HG03521 (cell line): Measurements from ENCODE around the gene SEPTIN10.

Experiments used
- ATAC-seq: cut with Tn5 transposase; IDR thresholded peaks from one replicate; pipeline ENCODE4 v1.9.1; 2021; ENCODE audit warnings: mild to moderate bottlenecking, moderate library complexity; ENCODE audit not compliant: unreplicated experiment

SEPTIN10 gene

GRCh38 chr2:109525836-109526235 is 87.9 kb downstream of the SEPTIN10 start:
- ATAC-seq, result no peak

GRCh38 chr2:109523536-109524361 is 90.0 kb downstream of the SEPTIN10 start:
- ATAC-seq, result no peak

GRCh38 chr2:109523121-109523520 is 90.6 kb downstream of the SEPTIN10 start:
- no peak for ATAC-seq

- no peak for ATAC-seq
Observed at GRCh38 chr2:109522063-109522374, 91.7 kb downstream of the SEPTIN10 start.

GRCh38 chr2:109521233-109522062 is 92.3 kb downstream of the SEPTIN10 start:
- ATAC-seq, result no peak

GRCh38 chr2:109519513-109519912 is 94.3 kb downstream of the SEPTIN10 start:
- ATAC-seq, result no peak

GRCh38 chr2:109517118-109517889 is 96.5 kb downstream of the SEPTIN10 start:
- no peak for ATAC-seq

GRCh38 chr2:109516445-109517117 is 97.2 kb downstream of the SEPTIN10 start:
- ATAC-seq, result no peak

GRCh38 chr2:109514857-109515256 is 98.9 kb downstream of the SEPTIN10 start:
- ATAC-seq, result no peak

GRCh38 chr2:109513749-109514588 is 99.8 kb downstream of the SEPTIN10 start:
- peak; percentile 60 for ATAC-seq

GRCh38 chr2:109513230-109513629 is 100.5 kb downstream of the SEPTIN10 start:
- ATAC-seq, result no peak

- ATAC-seq, result no peak
Observed at GRCh38 chr2:109512076-109512475, 101.7 kb downstream of the SEPTIN10 start.

- no peak for ATAC-seq
Observed at GRCh38 chr2:109511168-109511567, 102.6 kb downstream of the SEPTIN10 start.

- peak; percentile 29 for ATAC-seq
Observed at GRCh38 chr2:109510136-109511028, 103.4 kb downstream of the SEPTIN10 start.

- no peak for ATAC-seq
Observed at GRCh38 chr2:109508556-109508955, 105.2 kb downstream of the SEPTIN10 start.

GRCh38 chr2:109507828-109508227 is 105.9 kb downstream of the SEPTIN10 start:
- ATAC-seq, result no peak

- no peak for ATAC-seq
Observed at GRCh38 chr2:109507217-109507616, 106.5 kb downstream of the SEPTIN10 start.

GRCh38 chr2:109503191-109503590 is 110.6 kb downstream of the SEPTIN10 start:
- no peak for ATAC-seq

GRCh38 chr2:109501461-109501860 is 112.3 kb downstream of the SEPTIN10 start:
- ATAC-seq, result no peak
